Panc1 (cell line): ENCODE data around the gene RTP5. TPM values are rescaled to one million over a fixed set of nuclear protein-coding genes. Genes with fewer than 3 reads are reported as not detected.
"Not testable (repeated sequence)": the region's sequence is repeated elsewhere in the genome, so short reads cannot be mapped to it uniquely, and the experiment has no call there.

Experiments used
- ATAC-seq: fragments of 200-7000 bp; cut with Tn5 transposase; 2 replicates; pipeline ENCODE4 v1.9.1; 2020; ENCODE audit warnings: mild to moderate bottlenecking, moderate library complexity
- BruUV-seq: library from RNA; stranded (reverse); fragments of 400-500 nt; replicated peaks from 2 replicates; lab custom pipeline; 2021; lab: Mats Ljungman, UMichigan
- CTCF ChIA-PET: fragments of 300-600 bp; sonication (Branson Sonifier 250); formaldehyde crosslinking; loops from one replicate; lab custom pipeline; 2022; ENCODE audit warnings: antibody characterized with exemption; lab: Charles Lee
- POLR2A ChIA-PET: fragments of 300-600 bp; sonication (Branson Sonifier 250); formaldehyde crosslinking; loops from one replicate; lab custom pipeline; 2022; ENCODE audit warnings: antibody characterized with exemption; lab: Charles Lee
- DNase-seq: peaks from one replicate; pipeline ENCODE4 v3.0.0-alpha.2; 2010; ENCODE audit warnings: low read depth, low spot score
- H3K27ac ChIP-seq: 2 replicates; pipeline ENCODE4 v1.5.1; 2011; ENCODE audit warnings: mild to moderate bottlenecking, low read length, inconsistent platforms
- H3K27me3 ChIP-seq: fragments of 200-500 bp; sonication (Bioruptor generic); 2 replicates; pipeline ENCODE4 v1.6.0; 2014; ENCODE audit warnings: low read length, inconsistent platforms; ENCODE audit not compliant: control insufficient read depth, insufficient read depth
- H3K36me3 ChIP-seq: fragments of 200-500 bp; sonication (Bioruptor generic); 2 replicates; pipeline ENCODE4 v1.5.1; 2014; ENCODE audit warnings: inconsistent platforms, mild to moderate bottlenecking, low read length, moderate library complexity; ENCODE audit not compliant: control insufficient read depth, insufficient read depth
- H3K4me1 ChIP-seq: 2 replicates; pipeline ENCODE4 v1.5.1; 2011; ENCODE audit warnings: inconsistent platforms, mild to moderate bottlenecking, low read length, moderate library complexity; ENCODE audit not compliant: control insufficient read depth, insufficient read depth
- H3K4me3 ChIP-seq, 2 experiments: 2 replicates each; pipeline ENCODE4 v1.5.1; 2011 to 2012; ENCODE audit warnings: low read depth in 2 of 2, low read length in 2 of 2, mild to moderate bottlenecking in 2 of 2, inconsistent platforms in 1 of 2, moderate library complexity in 1 of 2
- H3K9me3 ChIP-seq: fragments of 200-500 bp; sonication (Bioruptor generic); 2 replicates; pipeline ENCODE4 v1.5.1; 2014; ENCODE audit warnings: low read depth, mild to moderate bottlenecking, inconsistent platforms, low read length, moderate library complexity; ENCODE audit not compliant: control insufficient read depth, insufficient read depth
- POLR2AphosphoS5 ChIP-seq: IDR thresholded peaks from 2 replicates; pipeline ENCODE4 v1.6.1; 2012; ENCODE audit warnings: mild to moderate bottlenecking, low read depth, low read length, moderate library complexity
- SIN3A ChIP-seq: IDR thresholded peaks from 2 replicates; pipeline ENCODE4 v1.6.1; 2012; ENCODE audit warnings: low read depth, mild to moderate bottlenecking, low read length, moderate library complexity, borderline replicate concordance; ENCODE audit not compliant: insufficient read depth
- TCF7L2 ChIP-seq: IDR thresholded peaks from 2 replicates; pipeline ENCODE4 v1.6.1; 2011; ENCODE audit warnings: mild to moderate bottlenecking, low read depth, low read length, inconsistent platforms
- in situ Hi-C: cut with HindIII; loops from 2 replicates; pipeline ENCODE4 v1.10.0; 2016; ENCODE audit warnings: low sequenced_read_pairs, low pct_unique_long_range_greater_than_20kb
- intact Hi-C: fragments of 100-400 bp; cut with micrococcal nuclease; formaldehyde crosslinking; loops from one replicate; pipeline ENCODE4 v1.10.0; 2022; ENCODE audit not compliant: unreplicated experiment
- total RNA-seq: library from RNA; stranded (reverse); gene quantifications from one replicate; pipeline ENCODE4 v1.2.1, GENCODE V29; 2021; ENCODE audit not compliant: unreplicated experiment
- TF ChIP-seq, protein P1 (sequence below): fragments of 450-650 bp; IDR thresholded peaks from 2 replicates; pipeline ENCODE4 v1.5.1; 2017; ENCODE audit warnings: mild to moderate bottlenecking
- TF ChIP-seq, protein P2 (sequence below), 2 experiments: IDR thresholded peaks; 2 replicates each; pipeline ENCODE4 v1.6.1; 2011 to 2012; ENCODE audit warnings: low read depth in 2 of 2, control low read depth in 1 of 2, low read length in 1 of 2, mild to moderate bottlenecking in 1 of 2, moderate library complexity in 1 of 2; ENCODE audit not compliant: insufficient read depth in 1 of 2

RTP5 gene
- total RNA-seq, 1 experiment from 2014 or later: not detected

DNA sequence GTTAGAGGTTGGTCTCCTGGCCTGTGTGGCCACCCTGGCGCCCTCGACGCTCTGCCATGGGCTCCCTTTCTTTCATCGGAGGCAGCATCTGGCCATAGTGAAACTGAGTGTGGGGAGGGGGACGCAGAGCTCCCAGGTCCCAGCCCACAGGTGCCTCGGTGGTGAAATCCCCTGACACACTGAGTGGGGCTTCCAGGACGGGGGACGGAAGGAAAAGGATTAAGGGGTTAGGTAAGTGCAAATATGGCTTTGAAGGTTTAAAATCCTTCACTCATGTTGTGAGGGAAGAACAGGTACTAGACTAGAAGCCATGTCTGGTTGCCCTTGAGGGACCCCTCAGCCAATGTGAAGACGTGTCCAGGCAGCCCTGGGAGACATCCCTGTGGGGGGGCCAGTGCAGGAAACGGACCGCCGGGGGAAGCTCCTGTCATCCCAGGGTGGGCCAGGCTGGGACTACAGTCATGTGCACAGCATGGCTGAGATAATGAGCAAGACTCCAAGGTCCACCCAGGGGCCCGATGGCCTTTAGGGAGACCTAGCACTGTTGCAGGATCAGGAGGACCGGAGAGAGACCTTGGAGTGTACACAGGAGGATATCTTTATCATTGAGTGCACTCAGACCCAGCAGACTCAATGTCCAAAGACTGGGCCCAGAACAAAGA, 36.3 kb downstream of the RTP5 start:
- H3K9me3 ChIP-seq: no peaks in the 10 kb centered on the region
- in situ Hi-C loops: no loop called here
- H3K4me1 ChIP-seq: no peaks in the 10 kb centered on the region
- no peaks in the 10 kb centered on the region for H3K36me3 ChIP-seq
- DNase-seq (no peak), ATAC-seq (no peak)
- no TSS peak for BruUV-seq
- no peak overlapping the region for H3K27ac ChIP-seq
- CTCF ChIA-PET: no interaction called here
- no peak overlapping the region for H3K4me3 ChIP-seq
- TF ChIP-seq SIN3A (no peak), POLR2AphosphoS5 (no peak), TCF7L2 (no peak)
- TF ChIP-seq, protein P1, sequence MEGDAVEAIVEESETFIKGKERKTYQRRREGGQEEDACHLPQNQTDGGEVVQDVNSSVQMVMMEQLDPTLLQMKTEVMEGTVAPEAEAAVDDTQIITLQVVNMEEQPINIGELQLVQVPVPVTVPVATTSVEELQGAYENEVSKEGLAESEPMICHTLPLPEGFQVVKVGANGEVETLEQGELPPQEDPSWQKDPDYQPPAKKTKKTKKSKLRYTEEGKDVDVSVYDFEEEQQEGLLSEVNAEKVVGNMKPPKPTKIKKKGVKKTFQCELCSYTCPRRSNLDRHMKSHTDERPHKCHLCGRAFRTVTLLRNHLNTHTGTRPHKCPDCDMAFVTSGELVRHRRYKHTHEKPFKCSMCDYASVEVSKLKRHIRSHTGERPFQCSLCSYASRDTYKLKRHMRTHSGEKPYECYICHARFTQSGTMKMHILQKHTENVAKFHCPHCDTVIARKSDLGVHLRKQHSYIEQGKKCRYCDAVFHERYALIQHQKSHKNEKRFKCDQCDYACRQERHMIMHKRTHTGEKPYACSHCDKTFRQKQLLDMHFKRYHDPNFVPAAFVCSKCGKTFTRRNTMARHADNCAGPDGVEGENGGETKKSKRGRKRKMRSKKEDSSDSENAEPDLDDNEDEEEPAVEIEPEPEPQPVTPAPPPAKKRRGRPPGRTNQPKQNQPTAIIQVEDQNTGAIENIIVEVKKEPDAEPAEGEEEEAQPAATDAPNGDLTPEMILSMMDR: no peak
- TF ChIP-seq, protein P2, sequence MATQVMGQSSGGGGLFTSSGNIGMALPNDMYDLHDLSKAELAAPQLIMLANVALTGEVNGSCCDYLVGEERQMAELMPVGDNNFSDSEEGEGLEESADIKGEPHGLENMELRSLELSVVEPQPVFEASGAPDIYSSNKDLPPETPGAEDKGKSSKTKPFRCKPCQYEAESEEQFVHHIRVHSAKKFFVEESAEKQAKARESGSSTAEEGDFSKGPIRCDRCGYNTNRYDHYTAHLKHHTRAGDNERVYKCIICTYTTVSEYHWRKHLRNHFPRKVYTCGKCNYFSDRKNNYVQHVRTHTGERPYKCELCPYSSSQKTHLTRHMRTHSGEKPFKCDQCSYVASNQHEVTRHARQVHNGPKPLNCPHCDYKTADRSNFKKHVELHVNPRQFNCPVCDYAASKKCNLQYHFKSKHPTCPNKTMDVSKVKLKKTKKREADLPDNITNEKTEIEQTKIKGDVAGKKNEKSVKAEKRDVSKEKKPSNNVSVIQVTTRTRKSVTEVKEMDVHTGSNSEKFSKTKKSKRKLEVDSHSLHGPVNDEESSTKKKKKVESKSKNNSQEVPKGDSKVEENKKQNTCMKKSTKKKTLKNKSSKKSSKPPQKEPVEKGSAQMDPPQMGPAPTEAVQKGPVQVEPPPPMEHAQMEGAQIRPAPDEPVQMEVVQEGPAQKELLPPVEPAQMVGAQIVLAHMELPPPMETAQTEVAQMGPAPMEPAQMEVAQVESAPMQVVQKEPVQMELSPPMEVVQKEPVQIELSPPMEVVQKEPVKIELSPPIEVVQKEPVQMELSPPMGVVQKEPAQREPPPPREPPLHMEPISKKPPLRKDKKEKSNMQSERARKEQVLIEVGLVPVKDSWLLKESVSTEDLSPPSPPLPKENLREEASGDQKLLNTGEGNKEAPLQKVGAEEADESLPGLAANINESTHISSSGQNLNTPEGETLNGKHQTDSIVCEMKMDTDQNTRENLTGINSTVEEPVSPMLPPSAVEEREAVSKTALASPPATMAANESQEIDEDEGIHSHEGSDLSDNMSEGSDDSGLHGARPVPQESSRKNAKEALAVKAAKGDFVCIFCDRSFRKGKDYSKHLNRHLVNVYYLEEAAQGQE (IDR thresholded peaks at IDR 0.05; ENCODE audit: insufficient read depth in 1 of 2, low read depth in 2 of 2, low read length in 1 of 2): no peak
- POLR2A ChIA-PET: no interaction called here
- intact Hi-C loops: no loop called here
- H3K27me3 ChIP-seq: no peaks in the 10 kb centered on the region

DNA sequence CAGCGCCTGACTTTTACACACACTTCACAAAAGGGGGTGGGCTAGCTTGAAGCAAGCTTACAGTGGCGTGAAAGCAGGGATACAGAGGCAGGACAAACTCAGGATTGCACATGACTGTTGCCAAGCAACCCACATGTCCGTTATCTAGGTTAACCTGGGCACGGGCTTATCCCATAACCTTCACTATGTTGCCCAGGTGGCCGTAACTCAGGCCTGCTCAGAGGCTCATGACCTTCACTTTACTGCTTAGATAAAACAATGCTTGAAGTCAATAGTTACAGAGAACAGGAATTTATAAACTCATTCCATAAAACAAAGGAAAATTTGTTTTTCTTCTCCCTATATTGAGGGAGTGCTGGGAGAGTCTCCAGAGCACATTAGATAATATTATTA, 36.8 kb downstream of the RTP5 start:
- H3K4me1 ChIP-seq, DNase-seq, H3K27me3 ChIP-seq, in situ Hi-C loops, H3K36me3 ChIP-seq, H3K27ac ChIP-seq, H3K9me3 ChIP-seq, H3K4me3 ChIP-seq, ATAC-seq, CTCF ChIA-PET, BruUV-seq, intact Hi-C loops, POLR2A ChIA-PET: not testable (repeated sequence)

- Histone ChIP-seq H3K27ac (no peak overlapping the region), H3K4me1 (no peaks in the 10 kb centered on the region), H3K36me3 (no peaks in the 10 kb centered on the region), H3K9me3 (no peaks in the 10 kb centered on the region), H3K27me3 (no peaks in the 10 kb centered on the region), H3K4me3 (no peak overlapping the region)
- DNase-seq (no peak), ATAC-seq (no peak)
- intact Hi-C loops: no loop called here
- BruUV-seq: no TSS peak
- ChIA-PET CTCF (no interaction called here), POLR2A (no interaction called here)
- in situ Hi-C loops: no loop called here
- TF ChIP-seq POLR2AphosphoS5: no peak
- no peak for TF ChIP-seq TCF7L2
- TF ChIP-seq, protein P2 (IDR thresholded peaks at IDR 0.05; ENCODE audit: insufficient read depth in 1 of 2, low read depth in 2 of 2, low read length in 1 of 2): no peak
- TF ChIP-seq SIN3A: no peak
- TF ChIP-seq, protein P1: no peak
Observed at GRCh38 chr2:241906826-241907570, 37.5 kb downstream of the RTP5 start.
